GM12864 (cell line): ENCODE results near the gene RNASEH2A.
A peak's percentile ranks its signal among the peaks of the same experiment; 100 is the strongest.

Source experiments
- DNase-seq: peaks from one replicate; pipeline ENCODE4 v3.0.0-alpha.2; 2011; ENCODE audit warnings: low read depth
- H3K4me3 ChIP-seq: 2 replicates; pipeline ENCODE4 v1.5.1; 2011; ENCODE audit warnings: mild to moderate bottlenecking, low read depth, low read length, control low read depth
- TF ChIP-seq, protein P1 (sequence below): IDR thresholded peaks from 2 replicates; pipeline ENCODE4 v1.5.1; 2011; ENCODE audit warnings: low read depth, mild to moderate bottlenecking, moderate library complexity, low read length, control low read depth, inconsistent platforms; ENCODE audit errors: missing control alignments

RNASEH2A gene

DNA sequence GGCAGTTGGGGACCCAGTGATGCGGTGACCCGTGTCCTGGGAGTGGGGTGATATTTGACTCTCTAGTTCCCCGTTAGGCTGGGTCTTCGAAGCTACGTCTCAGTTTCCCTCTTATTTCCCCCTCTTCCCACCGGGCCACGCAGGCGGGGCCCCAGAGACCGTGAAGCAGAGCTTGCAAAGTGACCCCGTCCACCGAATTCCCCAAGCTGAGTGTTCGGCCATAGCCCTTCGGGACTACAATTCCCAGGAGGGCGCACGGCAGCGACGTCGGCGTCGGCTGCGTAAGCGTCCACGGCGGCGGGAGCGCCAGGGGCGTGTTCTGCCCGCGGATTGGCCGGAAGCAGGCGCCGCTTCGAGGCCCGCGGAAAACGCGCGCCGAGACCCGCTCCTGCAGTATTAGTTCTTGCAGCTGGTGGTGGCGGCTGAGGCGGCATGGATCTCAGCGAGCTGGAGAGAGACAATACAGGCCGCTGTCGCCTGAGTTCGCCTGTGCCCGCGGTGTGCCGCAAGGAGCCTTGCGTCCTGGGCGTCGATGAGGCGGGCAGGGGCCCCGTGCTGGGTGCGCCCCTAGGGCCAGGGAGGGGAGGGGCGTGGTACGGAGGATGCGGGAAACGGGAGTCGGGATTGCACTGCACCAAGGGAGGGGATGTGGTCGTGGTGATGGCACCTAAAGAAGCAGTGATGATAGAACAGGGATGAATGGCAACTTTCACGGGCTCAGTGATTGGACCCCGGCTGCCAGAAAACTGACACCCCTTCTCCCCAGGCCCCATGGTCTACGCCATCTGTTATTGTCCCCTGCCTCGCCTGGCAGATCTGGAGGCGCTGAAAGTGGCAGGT, at the start of gene RNASEH2A:
Gene RNASEH2A, plus strand, starts transcription at position 343 of the 840 bp plus-strand sequence. Its CDS starts 90 bp downstream, at position 433.
- peak; percentile 76 for DNase-seq
- peak within 1 kb of the TSS; percentile 89 for H3K4me3 ChIP-seq
- TF ChIP-seq, protein P1, sequence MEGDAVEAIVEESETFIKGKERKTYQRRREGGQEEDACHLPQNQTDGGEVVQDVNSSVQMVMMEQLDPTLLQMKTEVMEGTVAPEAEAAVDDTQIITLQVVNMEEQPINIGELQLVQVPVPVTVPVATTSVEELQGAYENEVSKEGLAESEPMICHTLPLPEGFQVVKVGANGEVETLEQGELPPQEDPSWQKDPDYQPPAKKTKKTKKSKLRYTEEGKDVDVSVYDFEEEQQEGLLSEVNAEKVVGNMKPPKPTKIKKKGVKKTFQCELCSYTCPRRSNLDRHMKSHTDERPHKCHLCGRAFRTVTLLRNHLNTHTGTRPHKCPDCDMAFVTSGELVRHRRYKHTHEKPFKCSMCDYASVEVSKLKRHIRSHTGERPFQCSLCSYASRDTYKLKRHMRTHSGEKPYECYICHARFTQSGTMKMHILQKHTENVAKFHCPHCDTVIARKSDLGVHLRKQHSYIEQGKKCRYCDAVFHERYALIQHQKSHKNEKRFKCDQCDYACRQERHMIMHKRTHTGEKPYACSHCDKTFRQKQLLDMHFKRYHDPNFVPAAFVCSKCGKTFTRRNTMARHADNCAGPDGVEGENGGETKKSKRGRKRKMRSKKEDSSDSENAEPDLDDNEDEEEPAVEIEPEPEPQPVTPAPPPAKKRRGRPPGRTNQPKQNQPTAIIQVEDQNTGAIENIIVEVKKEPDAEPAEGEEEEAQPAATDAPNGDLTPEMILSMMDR: no peak

- H3K4me3 ChIP-seq: peak overlapping the region; percentile 38
- TF ChIP-seq, protein P1: peak; percentile 97
- no peak for DNase-seq
These were observed 48.7 kb upstream of the RNASEH2A start for GRCh38 chr19:12757544-12758274.

DNA sequence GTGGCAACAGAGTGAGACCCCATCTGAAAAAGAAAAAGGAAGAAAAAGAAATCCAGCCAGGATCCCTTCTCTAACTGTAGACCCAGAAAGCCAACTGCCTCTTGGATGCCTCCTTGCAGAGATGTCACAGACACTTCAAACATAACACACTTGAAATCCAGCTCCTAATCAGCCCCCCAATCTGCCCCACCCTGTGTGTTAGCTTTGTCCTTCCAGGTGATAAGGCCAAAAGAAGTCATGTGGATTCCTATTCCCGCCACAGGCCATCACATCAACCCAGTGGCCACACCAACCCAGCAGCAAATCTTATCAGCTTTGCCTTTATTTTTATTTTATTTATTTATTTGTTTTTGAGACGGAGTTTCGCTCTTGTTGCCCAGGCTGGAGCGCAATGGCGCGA, 46.7 kb upstream of the RNASEH2A start:
- TF ChIP-seq, protein P1: no peak
- no peak for DNase-seq
- no peak overlapping the region for H3K4me3 ChIP-seq

DNA sequence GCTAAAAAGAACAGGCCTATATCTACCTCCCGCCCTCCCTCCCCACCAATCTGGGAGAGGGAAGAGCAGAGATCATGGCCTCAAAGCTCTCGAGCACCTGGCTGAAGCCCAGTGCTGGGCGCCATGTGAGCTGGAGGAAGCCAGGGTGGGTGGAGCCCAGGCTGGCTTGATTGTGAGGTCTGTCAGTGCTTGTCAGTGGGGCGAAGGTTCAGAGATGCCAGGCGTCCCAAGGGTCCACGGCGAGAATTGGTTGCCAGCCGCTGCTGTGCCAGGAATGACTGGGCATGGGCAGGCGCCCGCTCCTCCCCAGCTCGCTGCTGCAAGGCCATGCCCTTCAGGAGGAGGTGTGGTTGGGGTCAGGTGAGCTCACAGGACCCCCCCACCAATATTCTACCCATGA, 43.3 kb upstream of the RNASEH2A start:
- no peak overlapping the region for H3K4me3 ChIP-seq
- TF ChIP-seq, protein P1: no peak
- no peak for DNase-seq

- H3K4me3 ChIP-seq: no peak overlapping the region
- no peak for DNase-seq
- TF ChIP-seq, protein P1: no peak
These were observed 41.7 kb upstream of the RNASEH2A start for GRCh38 chr19:12764698-12765097.

GRCh38 chr19:12766051-12766521, 40.3 kb upstream of the RNASEH2A start:
- DNase-seq: no peak
- TF ChIP-seq, protein P1: peak; percentile 59
- no peak overlapping the region for H3K4me3 ChIP-seq
